ENCODE results near the gene LMF2.

- TF ChIP-seq JUND (IDR thresholded peaks at IDR 0.05) (no peak), CTCF (IDR thresholded peaks at IDR 0.05) (no peak), TEAD4 (IDR thresholded peaks at IDR 0.05; ENCODE audit: borderline replicate concordance, insufficient read depth) (no peak), SMC3 (IDR thresholded peaks at IDR 0.05; ENCODE audit: low read depth, low read length) (no peak), EP300 (IDR thresholded peaks at IDR 0.05; ENCODE audit: borderline replicate concordance in 1 of 2, low read depth in 1 of 2, low read length in 1 of 2) (no peak), POLR2AphosphoS5 (IDR thresholded peaks at IDR 0.05; ENCODE audit: low read depth, low read length) (no peak), EZH2phosphoT487 (IDR thresholded peaks at IDR 0.05; ENCODE audit: borderline replicate concordance, low read depth) (no peak)
- TF ChIP-seq, protein P1, sequence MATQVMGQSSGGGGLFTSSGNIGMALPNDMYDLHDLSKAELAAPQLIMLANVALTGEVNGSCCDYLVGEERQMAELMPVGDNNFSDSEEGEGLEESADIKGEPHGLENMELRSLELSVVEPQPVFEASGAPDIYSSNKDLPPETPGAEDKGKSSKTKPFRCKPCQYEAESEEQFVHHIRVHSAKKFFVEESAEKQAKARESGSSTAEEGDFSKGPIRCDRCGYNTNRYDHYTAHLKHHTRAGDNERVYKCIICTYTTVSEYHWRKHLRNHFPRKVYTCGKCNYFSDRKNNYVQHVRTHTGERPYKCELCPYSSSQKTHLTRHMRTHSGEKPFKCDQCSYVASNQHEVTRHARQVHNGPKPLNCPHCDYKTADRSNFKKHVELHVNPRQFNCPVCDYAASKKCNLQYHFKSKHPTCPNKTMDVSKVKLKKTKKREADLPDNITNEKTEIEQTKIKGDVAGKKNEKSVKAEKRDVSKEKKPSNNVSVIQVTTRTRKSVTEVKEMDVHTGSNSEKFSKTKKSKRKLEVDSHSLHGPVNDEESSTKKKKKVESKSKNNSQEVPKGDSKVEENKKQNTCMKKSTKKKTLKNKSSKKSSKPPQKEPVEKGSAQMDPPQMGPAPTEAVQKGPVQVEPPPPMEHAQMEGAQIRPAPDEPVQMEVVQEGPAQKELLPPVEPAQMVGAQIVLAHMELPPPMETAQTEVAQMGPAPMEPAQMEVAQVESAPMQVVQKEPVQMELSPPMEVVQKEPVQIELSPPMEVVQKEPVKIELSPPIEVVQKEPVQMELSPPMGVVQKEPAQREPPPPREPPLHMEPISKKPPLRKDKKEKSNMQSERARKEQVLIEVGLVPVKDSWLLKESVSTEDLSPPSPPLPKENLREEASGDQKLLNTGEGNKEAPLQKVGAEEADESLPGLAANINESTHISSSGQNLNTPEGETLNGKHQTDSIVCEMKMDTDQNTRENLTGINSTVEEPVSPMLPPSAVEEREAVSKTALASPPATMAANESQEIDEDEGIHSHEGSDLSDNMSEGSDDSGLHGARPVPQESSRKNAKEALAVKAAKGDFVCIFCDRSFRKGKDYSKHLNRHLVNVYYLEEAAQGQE (IDR thresholded peaks at IDR 0.05; ENCODE audit: low read depth, low read length), result no peak
Measured at GRCh38 chr22:50464451-50464850, 43.1 kb downstream of the LMF2 start.
